Adrenal gland (tissue), 5 donors: ENCODE results near the gene CFD.

Source experiments
- POLR2A ChIP-seq, 2 donors: fragments of 450-650 bp; IDR thresholded peaks; one replicate each; pipeline ENCODE4 v1.6.1; 2017; ENCODE audit warnings: antibody characterized with exemption in 2 of 2, mild to moderate bottlenecking in 2 of 2, moderate library complexity in 1 of 2
- TF ChIP-seq, protein P1 (sequence below), 6 experiments: fragments of 450-650 bp in 4 of 6; fragments of 200-600 bp in 2 of 6; sonication (generic) in 1 of 6; IDR thresholded peaks; 1 replicate in 5 of 6; 2 replicates in 1 of 6; pipeline versions ENCODE4 v1.5.1 to v1.8.0; 2016 to 2021; ENCODE audit warnings: antibody characterized with exemption in 6 of 6, mild to moderate bottlenecking in 2 of 6, moderate library complexity in 1 of 6
- donor health status: DM: no; HTN: no; CAD: no.

DNA sequence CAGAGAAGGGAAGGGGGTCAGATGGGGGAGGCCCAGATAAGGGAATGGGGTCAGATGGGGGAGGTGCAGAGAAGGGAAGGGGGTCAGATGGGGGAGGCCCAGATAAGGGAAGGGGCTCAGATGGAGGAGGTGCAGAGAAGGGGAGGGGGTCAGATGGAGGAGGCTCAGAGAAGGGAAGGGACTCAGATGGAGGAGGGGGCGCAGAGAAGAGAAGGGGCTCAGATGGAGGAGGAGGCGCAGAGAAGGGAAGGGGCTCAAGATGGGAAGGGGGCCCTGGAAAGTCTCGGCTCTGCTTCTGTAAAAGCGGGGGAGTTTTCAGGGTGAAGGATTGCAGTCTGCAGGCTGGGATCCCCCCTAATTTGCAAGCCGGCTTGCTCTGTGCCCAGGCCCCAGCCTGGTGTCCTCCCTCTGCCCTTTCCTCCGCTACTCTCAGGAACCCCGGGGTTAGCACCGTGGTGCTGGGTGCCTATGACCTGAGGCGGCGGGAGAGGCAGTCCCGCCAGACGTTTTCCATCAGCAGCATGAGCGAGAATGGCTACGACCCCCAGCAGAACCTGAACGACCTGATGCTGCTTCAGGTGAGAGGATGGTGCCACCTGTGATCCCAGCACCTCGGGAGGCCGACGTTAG is 30.2 kb upstream of the CFD start:
- TF ChIP-seq POLR2A (IDR thresholded peaks at IDR 0.05) = no peak
- TF ChIP-seq, protein P1, sequence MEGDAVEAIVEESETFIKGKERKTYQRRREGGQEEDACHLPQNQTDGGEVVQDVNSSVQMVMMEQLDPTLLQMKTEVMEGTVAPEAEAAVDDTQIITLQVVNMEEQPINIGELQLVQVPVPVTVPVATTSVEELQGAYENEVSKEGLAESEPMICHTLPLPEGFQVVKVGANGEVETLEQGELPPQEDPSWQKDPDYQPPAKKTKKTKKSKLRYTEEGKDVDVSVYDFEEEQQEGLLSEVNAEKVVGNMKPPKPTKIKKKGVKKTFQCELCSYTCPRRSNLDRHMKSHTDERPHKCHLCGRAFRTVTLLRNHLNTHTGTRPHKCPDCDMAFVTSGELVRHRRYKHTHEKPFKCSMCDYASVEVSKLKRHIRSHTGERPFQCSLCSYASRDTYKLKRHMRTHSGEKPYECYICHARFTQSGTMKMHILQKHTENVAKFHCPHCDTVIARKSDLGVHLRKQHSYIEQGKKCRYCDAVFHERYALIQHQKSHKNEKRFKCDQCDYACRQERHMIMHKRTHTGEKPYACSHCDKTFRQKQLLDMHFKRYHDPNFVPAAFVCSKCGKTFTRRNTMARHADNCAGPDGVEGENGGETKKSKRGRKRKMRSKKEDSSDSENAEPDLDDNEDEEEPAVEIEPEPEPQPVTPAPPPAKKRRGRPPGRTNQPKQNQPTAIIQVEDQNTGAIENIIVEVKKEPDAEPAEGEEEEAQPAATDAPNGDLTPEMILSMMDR (IDR thresholded peaks at IDR 0.05) = no peak
